NT2/D1 (cell line): ENCODE results near the gene AGXT.

Experiments used
- SUZ12 ChIP-seq: IDR thresholded peaks from 2 replicates; pipeline ENCODE4 v1.6.1; 2011; ENCODE audit not compliant: insufficient read length, insufficient read depth; ENCODE audit errors: extremely low read depth
- ZNF274 ChIP-seq: IDR thresholded peaks from 2 replicates; pipeline ENCODE4 v1.6.1; 2011; ENCODE audit warnings: mild to moderate bottlenecking, low read depth, low read length

- TF ChIP-seq SUZ12 (no peak), ZNF274 (no peak)
Observed at GRCh38 chr2:240905176-240905781, 36.7 kb downstream of the AGXT start.
